Measurements from ENCODE around the gene NR2F1.

DNA sequence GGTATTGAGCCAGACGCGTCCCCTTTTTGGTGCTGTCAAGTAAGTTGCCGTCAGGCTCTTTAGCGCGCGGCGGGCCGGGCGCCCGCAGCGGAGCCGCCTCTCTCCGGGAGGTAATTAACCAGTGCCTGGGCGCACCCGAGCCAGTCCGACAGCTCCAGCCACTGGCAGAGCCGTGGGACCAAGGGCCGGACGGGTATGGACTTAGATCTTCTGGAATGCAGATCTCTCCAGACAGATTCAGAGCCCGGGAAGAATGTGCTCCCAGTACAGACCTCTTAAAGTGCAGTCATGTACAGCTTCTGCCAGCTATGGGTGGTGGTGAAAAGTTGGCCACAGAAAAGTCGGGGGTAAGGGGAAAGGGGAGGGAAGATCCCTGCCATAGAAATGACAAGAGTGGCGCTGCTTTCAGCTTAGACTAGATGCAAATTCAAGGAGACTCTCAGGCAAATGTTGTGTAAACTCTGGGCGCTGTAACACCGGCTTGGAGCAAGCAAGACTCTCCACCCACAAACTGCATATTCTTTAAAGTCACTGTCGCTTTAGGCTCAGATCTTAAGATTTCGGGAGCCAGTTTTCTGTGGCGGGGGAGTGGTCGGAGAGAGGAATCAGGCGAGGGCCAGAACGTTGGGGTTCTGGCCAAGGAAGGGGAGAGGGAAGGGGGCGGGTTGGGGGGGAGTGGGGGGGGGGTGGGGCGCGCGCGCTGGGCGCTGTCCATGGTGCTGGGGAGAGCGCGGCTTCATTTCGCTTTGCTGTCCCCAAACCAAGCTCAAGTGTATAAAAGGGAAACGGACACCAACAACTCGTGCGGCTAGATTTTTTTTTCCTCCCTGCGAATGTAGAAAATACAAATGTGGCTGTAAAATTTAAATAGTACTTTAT, 29.2 kb downstream of the NR2F1 start:
- TF ChIP-seq, protein P1, sequence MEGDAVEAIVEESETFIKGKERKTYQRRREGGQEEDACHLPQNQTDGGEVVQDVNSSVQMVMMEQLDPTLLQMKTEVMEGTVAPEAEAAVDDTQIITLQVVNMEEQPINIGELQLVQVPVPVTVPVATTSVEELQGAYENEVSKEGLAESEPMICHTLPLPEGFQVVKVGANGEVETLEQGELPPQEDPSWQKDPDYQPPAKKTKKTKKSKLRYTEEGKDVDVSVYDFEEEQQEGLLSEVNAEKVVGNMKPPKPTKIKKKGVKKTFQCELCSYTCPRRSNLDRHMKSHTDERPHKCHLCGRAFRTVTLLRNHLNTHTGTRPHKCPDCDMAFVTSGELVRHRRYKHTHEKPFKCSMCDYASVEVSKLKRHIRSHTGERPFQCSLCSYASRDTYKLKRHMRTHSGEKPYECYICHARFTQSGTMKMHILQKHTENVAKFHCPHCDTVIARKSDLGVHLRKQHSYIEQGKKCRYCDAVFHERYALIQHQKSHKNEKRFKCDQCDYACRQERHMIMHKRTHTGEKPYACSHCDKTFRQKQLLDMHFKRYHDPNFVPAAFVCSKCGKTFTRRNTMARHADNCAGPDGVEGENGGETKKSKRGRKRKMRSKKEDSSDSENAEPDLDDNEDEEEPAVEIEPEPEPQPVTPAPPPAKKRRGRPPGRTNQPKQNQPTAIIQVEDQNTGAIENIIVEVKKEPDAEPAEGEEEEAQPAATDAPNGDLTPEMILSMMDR (IDR thresholded peaks at IDR 0.05): no peak
- TF ChIP-seq POLR2A (IDR thresholded peaks at IDR 0.05): no peak

All from thyroid gland (tissue), 4 donors.